HG02973 (cell line): ENCODE data around the gene TRRAP.
"Not testable (repeated sequence)": the region's sequence is repeated elsewhere in the genome, so short reads cannot be mapped to it uniquely, and the experiment has no call there.

Experiments used
- ATAC-seq: cut with Tn5 transposase; IDR thresholded peaks from one replicate; pipeline ENCODE4 v1.9.1; 2021; ENCODE audit warnings: moderate library complexity; ENCODE audit not compliant: unreplicated experiment

TRRAP gene

DNA sequence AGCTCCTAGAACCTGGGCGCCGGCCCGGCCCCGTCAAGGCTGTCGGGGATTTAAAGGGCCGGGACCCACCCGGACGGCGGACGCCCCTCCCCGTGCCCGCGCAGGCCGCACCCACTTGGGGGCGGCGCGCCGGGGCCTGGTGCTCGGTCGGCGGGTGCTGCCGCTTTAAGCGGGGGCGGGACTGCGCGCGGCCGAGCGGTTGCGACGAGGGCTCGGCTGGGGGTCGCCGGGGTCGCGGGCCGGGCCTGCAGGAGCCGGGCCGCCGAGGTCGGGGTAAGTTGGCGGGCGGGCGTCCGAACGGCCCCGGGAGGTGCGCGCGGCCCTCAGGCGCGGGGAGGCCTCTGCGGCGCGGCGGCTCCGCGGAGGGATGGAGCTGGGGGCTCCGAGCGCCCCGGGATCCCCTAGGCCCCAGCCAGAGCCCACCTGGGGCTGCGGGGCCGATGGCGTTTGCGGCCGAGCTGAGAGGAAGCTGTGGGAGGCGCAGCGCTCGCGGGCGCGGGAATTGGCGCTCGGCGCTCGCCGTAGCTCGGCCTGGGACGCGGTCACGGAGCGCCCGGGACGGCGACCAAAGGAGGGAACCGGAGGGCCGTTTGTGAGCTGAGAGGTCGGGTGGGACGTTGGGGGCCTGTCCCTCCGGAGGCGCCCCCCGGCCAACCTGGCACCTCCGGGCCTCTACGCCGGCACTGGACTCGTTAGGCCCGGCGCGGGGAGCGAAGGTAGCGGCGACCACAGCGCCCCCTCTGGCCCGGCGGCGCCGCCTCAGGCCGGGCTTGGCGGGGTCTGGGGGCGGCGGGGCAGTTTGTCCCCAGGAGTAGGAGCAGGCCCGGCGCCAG lies at the start of gene TRRAP:
TSS of gene TRRAP (plus strand) at position 168 of the 833 bp plus-strand sequence. CDS start 2,619 bp downstream, outside the sequence.
- ATAC-seq: peak; percentile 66

DNA sequence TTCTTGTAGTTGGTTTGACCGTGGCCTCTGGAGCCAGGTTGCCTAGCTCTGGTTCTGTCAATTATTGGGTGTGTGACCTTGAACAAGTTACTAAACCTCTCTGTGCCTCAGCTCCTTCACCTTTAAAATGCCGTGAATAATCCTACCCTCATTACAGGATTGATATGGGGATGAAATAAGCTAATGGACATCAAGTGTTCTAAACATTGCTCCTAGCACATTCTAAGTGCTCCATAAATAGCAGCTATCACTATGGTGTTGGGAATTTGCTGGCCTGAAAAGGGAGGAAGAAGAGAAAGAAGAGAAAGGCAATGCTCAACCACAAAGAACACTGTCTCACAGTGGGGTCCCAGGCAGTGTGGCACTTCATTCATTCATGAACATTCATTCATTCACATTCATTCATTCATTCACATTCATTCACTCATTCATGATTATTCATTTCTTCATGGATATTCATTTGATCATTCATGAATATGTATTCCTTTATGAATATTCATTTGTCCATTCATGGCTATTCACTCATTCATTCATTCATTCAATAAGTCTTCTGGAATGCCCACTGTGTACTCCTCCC lies 47.3 kb upstream of the TRRAP start:
- ATAC-seq: no peak

DNA sequence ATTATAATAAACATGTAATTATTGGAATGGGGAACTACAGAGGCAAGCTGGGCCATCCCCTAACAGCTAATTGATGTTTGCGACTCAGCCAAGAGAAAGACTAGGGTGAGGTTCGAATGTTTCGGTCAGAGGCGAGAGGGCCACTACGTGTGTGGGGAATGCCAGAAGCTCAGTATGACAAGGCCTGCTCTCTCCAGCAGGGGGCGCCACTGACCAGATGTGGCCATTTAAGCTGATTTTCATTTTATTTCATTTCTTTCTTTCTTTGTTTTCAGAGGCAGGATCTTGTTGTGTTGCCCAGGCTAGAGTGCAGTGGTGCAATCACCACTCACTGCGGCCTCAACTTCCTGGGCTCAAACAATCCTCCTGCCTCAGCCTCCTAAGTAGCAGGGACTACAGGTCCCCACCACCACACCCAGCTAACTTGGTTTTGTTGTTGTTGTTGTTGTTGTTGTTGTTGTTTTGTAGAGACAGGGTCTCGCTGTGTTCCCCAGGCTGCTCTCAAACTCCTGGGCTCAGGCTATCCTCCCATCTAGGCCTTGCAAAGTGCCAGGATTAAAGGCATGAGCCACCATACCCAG lies 46.6 kb upstream of the TRRAP start:
- ATAC-seq: no peak

DNA sequence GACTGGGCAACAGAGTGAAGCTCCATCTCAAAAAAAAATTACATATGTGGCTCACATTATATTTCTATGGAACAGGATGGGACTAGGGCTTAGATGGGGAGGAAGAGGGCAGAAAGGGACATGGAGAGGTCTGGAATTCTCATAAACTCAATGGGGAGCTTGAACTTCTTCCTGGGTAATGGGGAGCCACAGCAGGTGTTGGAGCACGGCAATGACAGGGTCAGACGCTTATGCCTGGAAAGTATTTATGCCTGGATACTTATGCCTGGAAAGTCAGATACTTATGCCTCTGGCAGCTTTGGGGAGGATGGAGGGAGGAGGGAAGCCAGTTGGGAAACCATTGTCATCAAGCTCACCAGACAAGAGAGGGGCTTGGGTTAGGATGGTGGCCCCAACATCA lies 45.3 kb upstream of the TRRAP start:
- ATAC-seq: no peak

DNA sequence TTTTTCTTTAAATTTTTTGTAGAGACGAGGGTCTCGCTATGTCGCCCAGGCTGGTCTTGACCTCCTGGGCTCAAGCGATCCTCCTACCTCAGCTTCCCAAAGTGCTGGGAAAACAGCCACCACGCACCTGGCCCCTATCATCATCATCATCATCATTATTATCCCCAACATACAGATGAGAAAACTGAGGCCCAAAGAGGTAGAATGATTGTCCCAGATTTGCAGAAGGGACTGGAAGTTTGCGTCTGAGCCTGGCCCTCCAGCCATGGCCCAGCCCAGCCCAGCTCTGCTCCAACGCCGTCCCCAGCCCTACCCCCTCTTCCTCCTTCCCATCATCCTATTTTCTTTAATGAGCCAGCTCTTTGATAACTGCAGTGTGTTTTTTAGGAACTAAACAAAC lies 43.4 kb upstream of the TRRAP start:
- ATAC-seq: no peak

DNA sequence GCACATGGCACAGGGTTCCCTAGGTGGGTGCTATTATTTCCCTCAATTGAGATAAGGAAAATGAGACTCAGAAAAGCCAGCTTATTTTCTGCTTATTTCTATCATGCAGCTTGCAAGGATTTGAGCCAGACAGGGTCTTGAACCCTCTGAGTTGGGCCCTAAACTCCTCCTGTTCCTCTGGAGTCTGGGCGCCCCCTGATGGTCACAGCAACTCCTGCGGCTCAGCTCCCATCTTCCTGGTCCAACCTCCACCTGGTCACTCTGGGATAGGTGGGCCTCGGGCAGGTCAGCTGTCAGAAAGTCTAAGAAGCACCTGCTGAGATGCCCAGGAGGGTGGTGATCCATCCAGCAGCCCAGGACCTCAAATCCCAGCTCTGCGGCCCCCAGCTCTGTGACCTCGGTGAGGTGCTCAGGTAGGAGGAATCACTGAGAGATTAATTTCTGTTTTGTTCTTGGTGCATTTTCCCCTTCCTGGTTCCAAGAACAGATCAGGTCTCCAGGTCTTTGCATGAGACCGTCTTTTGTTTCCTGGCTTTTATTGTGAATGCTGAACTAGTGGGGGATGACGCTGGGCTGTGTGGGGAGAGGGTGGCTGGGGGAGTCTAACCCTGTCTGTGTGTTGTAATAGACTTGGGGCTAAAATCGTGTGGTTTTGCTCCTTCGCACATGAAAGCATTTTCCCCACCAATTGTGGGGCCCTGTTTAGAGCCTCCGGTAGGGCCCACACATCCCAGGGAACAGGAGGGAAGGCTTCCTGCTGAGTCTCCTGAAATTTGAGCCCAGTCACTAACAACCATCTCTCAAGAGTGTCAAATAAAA lies 41.3 kb upstream of the TRRAP start:
- no peak for ATAC-seq

DNA sequence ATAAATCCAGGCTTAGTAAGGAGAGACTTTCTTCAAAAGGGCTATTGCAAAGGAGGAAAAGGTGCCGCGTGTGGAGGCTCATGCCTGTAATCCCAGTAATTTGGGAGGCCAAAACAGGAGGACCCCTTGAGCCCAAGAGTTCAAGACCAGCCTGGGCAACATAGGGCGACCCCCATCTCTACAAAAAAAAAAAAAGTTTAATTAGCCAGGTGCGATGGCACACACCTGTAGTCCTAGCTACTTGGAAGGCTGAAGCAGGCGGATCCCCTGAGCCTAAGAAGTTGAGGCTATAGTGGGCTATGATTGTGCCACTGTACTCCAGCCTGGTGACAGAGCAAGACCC lies 40.7 kb upstream of the TRRAP start:
- no peak for ATAC-seq

DNA sequence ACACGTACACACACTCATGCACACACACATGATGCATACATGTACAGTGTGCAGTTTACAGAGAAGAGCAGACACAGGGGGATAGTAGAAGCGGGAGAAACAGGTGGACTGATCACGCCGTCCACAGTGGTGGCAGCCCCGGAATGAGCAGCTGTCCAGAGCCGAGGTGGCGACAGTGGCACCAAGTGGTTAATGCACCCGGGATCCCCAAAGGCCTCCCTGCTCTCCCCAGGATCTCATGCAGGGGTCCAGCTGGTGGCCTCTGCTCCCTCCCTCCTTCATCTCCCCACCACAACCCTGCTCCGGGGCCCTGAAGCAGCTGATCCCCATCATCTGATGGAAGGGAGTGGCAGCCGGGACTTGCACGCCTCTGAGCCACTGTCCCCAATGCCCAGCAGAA lies 38.2 kb upstream of the TRRAP start:
- ATAC-seq: no peak

DNA sequence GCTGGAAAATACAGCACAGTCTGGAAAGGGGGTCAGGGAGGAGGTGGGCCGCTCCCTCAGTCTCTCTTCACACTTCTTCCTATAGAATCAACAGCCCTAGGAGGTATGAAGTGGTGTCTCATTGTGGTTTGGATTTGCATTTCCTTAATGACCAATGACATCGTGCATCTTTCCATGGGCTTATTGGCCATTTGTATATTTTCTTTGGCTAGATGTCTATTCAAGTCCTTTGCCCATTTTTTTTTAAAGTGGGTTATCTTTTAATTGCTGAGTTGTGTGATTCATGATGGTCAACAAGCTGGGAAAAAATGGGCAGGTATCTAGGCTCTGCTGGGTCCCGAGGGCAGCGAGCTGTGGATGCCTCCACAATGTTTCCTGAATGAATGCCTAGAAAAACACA lies 37.6 kb upstream of the TRRAP start:
- ATAC-seq: no peak

DNA sequence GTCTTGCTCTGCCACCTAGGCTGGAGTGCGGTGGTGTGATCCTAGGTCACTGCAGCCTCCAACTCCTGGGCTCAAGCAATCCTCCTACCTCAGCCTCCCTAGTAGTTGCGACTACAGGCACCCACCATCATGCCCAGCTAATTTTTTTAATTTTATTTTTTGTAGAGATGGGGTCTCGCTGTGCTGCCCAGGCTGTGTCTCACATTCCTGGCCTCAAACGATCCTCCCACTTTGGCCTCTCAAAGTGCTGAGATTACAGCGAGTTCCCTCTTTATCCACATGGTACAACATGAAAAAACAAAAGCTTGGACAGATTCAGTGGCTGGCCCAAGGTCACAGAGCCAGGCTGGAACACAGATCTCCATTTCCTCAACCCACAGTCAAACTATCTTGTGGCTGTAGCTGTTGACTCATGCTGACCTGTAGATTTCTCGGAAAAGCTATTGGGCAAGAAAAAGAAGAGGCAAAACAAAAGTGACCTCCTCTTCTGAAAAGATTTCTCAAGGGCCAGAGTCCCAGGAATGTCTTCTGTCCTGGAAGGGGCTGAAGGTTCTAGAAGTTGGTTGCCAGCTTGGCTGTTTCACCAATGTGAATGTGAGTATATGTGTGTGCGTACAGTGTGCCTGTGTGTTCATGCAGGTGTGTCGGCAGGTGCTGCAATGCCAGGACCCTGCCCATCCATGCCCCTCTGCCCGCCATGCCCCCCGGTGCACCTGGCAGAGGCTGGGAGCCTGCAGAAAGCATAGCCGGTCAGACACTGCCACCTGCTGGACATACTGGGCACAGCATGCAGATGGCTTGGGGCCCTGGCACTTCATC lies 36.9 kb upstream of the TRRAP start:
- no peak for ATAC-seq

DNA sequence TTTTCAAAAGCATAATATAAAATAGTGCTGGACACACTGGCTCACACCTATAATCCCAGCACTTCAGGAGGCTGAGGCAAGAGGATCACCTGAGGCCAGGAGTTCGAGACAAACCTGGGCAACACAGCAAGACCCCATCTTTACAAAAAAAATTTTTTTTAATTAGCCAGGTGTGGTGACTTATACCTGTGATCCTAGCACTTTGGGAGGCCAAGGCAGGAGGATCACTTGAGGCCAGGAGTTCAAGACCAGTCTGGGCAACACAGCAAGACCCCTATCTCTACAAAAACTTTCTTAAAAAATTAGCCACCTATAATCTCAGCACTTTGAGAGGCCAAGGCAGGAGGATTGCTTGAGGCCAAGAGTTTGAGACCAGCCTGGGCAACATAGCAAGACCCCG lies 35.8 kb upstream of the TRRAP start:
- ATAC-seq: not testable (repeated sequence)

DNA sequence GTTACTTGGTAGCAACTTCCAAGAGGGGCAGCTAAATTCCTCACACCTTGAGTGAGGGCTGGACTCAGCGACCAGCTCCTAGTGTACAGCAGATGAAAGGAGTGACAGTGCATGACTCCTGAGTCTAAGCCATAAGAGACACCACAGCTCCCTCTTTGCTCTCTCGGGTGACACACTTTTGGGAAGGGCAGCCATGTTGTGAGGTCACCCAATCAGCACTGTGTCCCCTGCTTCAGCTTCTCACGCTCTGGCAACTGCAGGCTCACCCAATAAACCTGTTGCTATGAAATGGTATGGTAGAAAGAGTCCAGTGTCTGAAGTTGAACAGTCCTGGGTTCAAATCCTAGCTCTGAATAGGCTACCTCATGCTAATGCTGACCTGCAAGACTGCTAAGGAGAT lies 29.4 kb upstream of the TRRAP start:
- no peak for ATAC-seq

DNA sequence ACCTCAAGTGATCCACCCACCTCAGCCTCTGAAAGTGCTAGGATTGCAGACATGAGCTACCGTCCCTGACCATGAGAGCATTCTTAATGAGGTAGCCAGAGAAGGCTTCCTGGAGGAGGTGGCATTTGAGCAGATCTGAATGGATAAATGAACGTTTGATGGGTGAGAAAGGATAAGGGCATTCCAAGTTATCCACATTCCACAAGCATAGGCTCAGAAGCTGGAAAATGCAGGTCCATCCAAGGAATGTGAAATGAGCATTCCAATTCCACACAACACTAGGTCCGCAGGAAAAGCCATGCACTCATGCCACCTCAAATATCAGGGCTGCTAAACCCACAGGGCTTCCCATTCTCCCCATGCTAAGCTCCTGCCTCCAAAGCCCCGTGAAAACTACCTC lies 25.5 kb upstream of the TRRAP start:
- no peak for ATAC-seq

DNA sequence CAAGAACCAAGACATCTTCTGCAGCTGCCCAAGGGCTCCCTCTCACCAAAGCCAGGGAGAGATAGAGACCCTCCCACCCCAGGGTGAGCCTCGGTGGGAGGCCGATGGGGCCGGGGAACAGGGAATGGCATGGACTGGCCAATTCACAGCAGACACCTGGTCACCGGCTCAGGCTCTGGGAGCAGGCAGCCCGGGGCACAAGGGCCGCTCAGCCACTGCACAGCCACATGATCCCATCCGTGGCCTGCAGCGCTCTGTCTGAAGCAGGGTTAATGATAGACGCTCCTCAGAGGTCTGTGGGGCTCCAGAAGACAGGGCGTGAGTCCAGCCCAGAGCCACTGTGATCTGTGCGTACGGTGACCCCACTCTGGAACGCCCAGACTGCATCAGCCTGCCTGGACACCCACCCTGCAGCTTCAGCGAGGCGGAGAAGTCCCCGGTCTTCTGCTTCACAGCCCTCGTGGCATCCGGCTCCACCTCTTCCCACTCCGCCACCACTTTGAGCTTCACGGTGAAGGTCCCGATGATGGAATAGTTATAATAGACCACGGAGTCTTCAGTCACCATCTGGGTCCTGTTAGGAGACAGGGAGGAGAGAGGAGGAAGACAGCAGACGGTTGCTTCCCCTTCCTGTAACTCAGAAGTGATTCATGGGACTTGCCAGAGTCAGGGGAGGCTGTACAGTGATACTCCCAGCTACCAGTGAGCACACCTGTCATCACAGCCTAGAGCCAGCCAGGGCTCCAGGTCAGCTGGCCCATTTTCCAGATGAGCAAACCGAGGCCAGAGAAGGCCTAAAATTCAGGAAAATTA lies 22.5 kb upstream of the TRRAP start:
- no peak for ATAC-seq

DNA sequence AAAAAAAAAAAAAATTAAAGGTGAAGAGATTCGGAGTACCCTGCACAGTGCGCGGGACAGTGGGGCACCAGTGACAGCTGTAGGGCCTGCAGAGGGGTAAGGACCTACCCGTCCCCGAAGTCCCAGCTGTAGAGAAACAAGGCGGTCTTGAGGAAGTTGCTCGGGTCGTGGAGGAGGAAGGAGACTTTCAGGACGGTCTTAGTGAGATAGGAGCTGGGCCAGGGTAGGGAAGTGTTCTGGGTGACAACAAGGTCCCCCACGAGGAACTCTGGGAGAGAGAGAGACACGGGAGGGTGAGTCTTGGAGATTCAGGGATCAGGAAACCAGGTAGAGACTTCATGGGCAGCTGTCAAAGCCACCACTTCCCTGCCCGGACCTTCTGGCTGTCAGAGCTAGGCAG lies 18.3 kb upstream of the TRRAP start:
- no peak for ATAC-seq

DNA sequence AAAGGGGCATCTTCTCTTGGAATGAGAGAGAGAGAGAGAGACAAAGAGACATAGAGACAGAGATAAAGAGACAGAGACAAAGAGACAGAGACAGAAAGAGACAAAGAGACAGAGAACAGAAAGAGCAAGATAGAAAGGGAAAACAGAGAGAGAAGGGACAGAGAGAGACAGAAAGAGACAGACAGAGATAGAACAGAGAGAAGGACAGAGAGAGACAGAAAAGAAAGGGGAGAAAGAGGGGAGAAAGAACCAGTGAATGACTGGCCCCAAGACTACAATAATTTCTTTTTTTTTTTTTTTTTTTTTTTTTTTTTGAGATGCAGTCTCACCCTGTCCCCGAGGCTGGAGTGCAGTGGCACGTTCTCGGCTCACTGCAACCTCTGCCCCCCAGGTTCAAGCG lies 16.1 kb upstream of the TRRAP start:
- no peak for ATAC-seq

DNA sequence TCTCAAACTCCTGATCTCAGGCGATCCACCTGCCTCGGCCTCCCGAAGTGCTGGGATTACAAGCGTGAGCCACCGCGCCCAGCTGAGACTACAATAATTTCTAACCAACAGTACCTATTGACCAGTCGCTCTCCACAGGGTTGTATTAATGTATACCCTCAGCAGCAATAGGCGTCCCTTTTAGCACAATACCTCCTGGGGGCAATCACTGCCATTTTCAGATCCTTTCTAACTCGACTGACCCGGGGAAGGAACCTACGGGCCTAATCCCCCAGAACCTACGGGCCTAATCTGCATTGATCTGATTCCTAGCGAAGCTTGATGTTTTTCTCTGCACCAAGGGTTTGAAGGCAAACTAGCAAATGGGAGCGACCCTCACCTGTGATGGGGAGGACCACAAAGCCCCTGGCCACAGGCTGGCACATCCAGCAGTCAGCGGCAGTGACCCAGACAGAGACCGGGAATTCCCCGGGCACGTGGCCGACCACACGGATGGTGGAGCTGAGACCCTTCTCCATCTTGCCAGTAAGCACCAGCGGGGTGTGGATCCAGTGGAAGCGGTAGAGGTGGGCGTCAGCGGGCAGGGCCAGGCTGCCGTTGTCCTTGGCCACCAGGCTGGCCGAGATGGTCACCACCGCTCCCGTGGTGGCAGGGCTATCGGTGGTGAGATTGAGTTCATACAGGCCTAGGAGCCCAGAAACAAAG lies 15.5 kb upstream of the TRRAP start:
- ATAC-seq: no peak

DNA sequence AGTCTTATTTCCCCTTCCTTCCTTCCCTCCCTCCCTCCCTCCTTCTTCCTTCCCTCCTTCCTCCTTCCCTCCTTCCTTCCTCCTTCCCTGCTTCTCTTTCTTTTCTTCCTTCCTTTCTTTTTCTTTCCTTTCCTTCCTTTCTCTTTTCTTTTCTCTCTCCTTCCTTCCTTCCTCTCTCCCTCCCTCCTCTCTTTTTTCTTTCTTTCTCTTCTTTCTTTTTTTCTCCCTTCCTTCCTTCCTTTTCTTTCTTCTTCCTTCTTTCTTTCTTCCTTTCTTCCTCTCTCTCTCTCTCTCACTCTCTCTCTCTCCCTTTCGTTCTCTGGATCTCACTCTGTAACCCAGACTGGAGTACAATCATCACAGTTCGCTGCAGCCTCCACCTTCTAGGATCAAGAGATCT lies 14.7 kb upstream of the TRRAP start:
- no peak for ATAC-seq

DNA sequence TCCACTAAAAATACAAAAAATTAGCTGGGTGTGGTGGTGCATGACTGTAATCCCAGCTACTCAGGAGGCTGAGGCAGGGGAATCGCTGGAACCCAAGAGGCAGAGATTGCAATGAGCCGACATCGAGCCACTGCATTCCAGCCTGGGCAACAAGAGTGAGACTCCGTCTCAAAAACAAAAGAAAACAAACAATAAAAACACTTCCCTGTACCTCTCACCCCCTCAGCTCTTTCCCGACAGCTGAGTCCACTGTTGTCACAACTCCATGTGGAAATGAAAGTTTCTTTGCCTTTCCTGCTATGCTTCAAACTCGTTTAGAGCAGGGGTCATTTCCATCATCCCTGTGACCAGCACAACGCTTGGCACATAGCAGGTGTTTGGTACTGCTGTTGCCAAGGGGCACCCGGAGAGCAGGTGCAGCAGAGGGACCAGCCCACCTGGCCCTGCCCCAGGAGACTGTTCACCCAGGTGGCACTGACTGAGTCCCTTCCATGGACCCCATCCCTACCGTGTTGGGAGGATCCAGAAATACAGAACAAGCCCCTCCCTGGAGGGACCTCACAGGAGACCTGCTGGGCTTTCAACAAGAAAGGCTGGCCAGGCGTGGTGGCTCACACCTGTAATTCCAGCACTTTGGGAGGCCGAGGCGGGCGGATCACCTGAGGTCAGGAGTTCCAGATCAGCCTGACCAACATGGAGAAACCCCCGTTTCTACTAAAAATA lies 13.4 kb upstream of the TRRAP start:
- no peak for ATAC-seq
